Measurements from ENCODE around the gene AGPAT3. TPM values are rescaled to one million over a fixed set of nuclear protein-coding genes. Genes with fewer than 3 reads are reported as not detected.

Gene AGPAT3
- total and polyA plus RNA-seq, 2 donors (not counting 1 experiment from before 2014, with no cell fraction given) = 29.4 to 44.9 TPM

- H3K4me1 ChIP-seq (ENCODE audit: control insufficient read depth, extremely low read depth, insufficient read depth, low read length) = no peaks in the 10 kb centered on the region
- H3K9me3 ChIP-seq (ENCODE audit: control insufficient read depth, insufficient read depth, low read depth, low read length) = no peaks in the 10 kb centered on the region
- H3K4me3 ChIP-seq (replicated peaks in 1 of 4; ENCODE audit: control extremely low read depth in 1 of 4, insufficient read depth in 1 of 4, low read depth in 3 of 4, low read length in 4 of 4) = no peak overlapping the region
- peaks cover 3% of the 10 kb centered on the region for H3K36me3 ChIP-seq (ENCODE audit: control insufficient read depth, insufficient read depth, low read length)
- H3K4me2 ChIP-seq (ENCODE audit: extremely low read depth, insufficient read depth, low read length) = no peak overlapping the region
- DNase-seq (ENCODE audit: low read depth in 2 of 2) = no peak
- H3K27ac ChIP-seq (ENCODE audit: insufficient read depth, low read length) = no peak overlapping the region
- no peaks in the 10 kb centered on the region for H4K20me1 ChIP-seq (ENCODE audit: control insufficient read depth, extremely low read depth, insufficient read depth, low read length)
- no peaks in the 10 kb centered on the region for H3K27me3 ChIP-seq (ENCODE audit: control insufficient read depth, insufficient read depth, low read length)
- H2AFZ ChIP-seq (ENCODE audit: low read length) = no peak overlapping the region
- H3K9ac ChIP-seq (ENCODE audit: insufficient read depth, low read length) = no peak overlapping the region
- H3K79me2 ChIP-seq (ENCODE audit: control insufficient read depth, insufficient read depth, low read length) = peaks cover 48% of the 10 kb centered on the region
- TF ChIP-seq EZH2 (IDR thresholded peaks at IDR 0.05; ENCODE audit: low read length, missing control alignments) (no peak), CTCF (conservative IDR thresholded peaks at IDR 0.05 in 1 of 2, IDR thresholded peaks at IDR 0.05 in 1 of 2; ENCODE audit: low read depth in 1 of 2, low read length in 2 of 2) (no peak)
Measured at GRCh38 chr21:43871487-43871886, 6.5 kb downstream of the AGPAT3 start.

- Histone ChIP-seq H4K20me1 (ENCODE audit: control insufficient read depth, extremely low read depth, insufficient read depth, low read length) (no peaks in the 10 kb centered on the region), H3K79me2 (ENCODE audit: control insufficient read depth, insufficient read depth, low read length) (peaks cover 36% of the 10 kb centered on the region)
- no peak for TF ChIP-seq CTCF (conservative IDR thresholded peaks at IDR 0.05 in 1 of 2, IDR thresholded peaks at IDR 0.05 in 1 of 2; ENCODE audit: low read depth in 1 of 2, low read length in 2 of 2)
- no peak for TF ChIP-seq EZH2 (IDR thresholded peaks at IDR 0.05; ENCODE audit: low read length, missing control alignments)
Measured at GRCh38 chr21:43872531-43873197, 7.6 kb downstream of the AGPAT3 start.

GRCh38 chr21:43873673-43874072 lies 8.7 kb downstream of the AGPAT3 start:
- Histone ChIP-seq H3K4me2 (ENCODE audit: extremely low read depth, insufficient read depth, low read length) (no peak overlapping the region), H2AFZ (ENCODE audit: low read length) (no peak overlapping the region), H3K9me3 (ENCODE audit: control insufficient read depth, insufficient read depth, low read depth, low read length) (no peaks in the 10 kb centered on the region), H3K27ac (ENCODE audit: insufficient read depth, low read length) (no peak overlapping the region), H4K20me1 (ENCODE audit: control insufficient read depth, extremely low read depth, insufficient read depth, low read length) (no peaks in the 10 kb centered on the region), H3K79me2 (ENCODE audit: control insufficient read depth, insufficient read depth, low read length) (peaks cover 26% of the 10 kb centered on the region), H3K4me3 (replicated peaks in 1 of 4; ENCODE audit: control extremely low read depth in 1 of 4, insufficient read depth in 1 of 4, low read depth in 3 of 4, low read length in 4 of 4) (no peak overlapping the region), H3K4me1 (ENCODE audit: control insufficient read depth, extremely low read depth, insufficient read depth, low read length) (no peaks in the 10 kb centered on the region), H3K9ac (ENCODE audit: insufficient read depth, low read length) (no peak overlapping the region), H3K27me3 (ENCODE audit: control insufficient read depth, insufficient read depth, low read length) (no peaks in the 10 kb centered on the region), H3K36me3 (ENCODE audit: control insufficient read depth, insufficient read depth, low read length) (peaks cover 3% of the 10 kb centered on the region)
- TF ChIP-seq EZH2 (IDR thresholded peaks at IDR 0.05; ENCODE audit: low read length, missing control alignments) = no peak
- no peak for TF ChIP-seq CTCF (conservative IDR thresholded peaks at IDR 0.05 in 1 of 2, IDR thresholded peaks at IDR 0.05 in 1 of 2; ENCODE audit: low read depth in 1 of 2, low read length in 2 of 2)
- DNase-seq (ENCODE audit: low read depth in 2 of 2) = no peak

More at GRCh38 chr21:43872531-43873197, 7.6 kb downstream of the AGPAT3 start:
- H2AFZ ChIP-seq (ENCODE audit: low read length) = no peak overlapping the region
- no peak overlapping the region for H3K4me2 ChIP-seq (ENCODE audit: extremely low read depth, insufficient read depth, low read length)
- H3K36me3 ChIP-seq (ENCODE audit: control insufficient read depth, insufficient read depth, low read length) = peaks cover 3% of the 10 kb centered on the region
- H3K4me3 ChIP-seq (replicated peaks in 1 of 4; ENCODE audit: control extremely low read depth in 1 of 4, insufficient read depth in 1 of 4, low read depth in 3 of 4, low read length in 4 of 4) = no peak overlapping the region
- no peaks in the 10 kb centered on the region for H3K27me3 ChIP-seq (ENCODE audit: control insufficient read depth, insufficient read depth, low read length)
- DNase-seq (ENCODE audit: low read depth in 2 of 2) = no peak
- no peak overlapping the region for H3K9ac ChIP-seq (ENCODE audit: insufficient read depth, low read length)
- H3K27ac ChIP-seq (ENCODE audit: insufficient read depth, low read length) = no peak overlapping the region
- no peaks in the 10 kb centered on the region for H3K4me1 ChIP-seq (ENCODE audit: control insufficient read depth, extremely low read depth, insufficient read depth, low read length)
- H3K9me3 ChIP-seq (ENCODE audit: control insufficient read depth, insufficient read depth, low read depth, low read length) = no peaks in the 10 kb centered on the region
